Stimulated activated naive B cell treated with anti-CD40 and anti-IgM and Interleukin-4, amounts not matched to agents 10 μg/mL and 1 μg/mL and 100 μg/mL, for 72 hours (primary cell): ENCODE data around the gene CIT.

ENCODE experiments used
- ATAC-seq, 2 donors: fragments of 150-1000 bp; cut with Tn5 transposase; replicated peaks; 2 replicates each; pipeline ENCODE4 v1.10.0; 2021; ENCODE audit warnings: moderate library complexity in 1 of 2
- DNase-seq: peaks from one replicate; pipeline ENCODE4 v3.0.0; 2021
- H3K27ac Mint-ChIP-seq: one replicate; pipeline ENCODE4 v1.8.0; 2022; ENCODE audit warnings: mild to moderate bottlenecking, mixed read lengths
- H3K27me3 Mint-ChIP-seq, 2 donors: one replicate each; pipeline ENCODE4 v1.8.0; 2022; ENCODE audit warnings: mixed read lengths in 2 of 2
- H3K36me3 Mint-ChIP-seq, 2 donors: one replicate each; pipeline ENCODE4 v1.8.0; 2022; ENCODE audit warnings: mixed read lengths in 2 of 2, mild to moderate bottlenecking in 1 of 2
- H3K4me1 Mint-ChIP-seq, 2 donors: one replicate each; pipeline ENCODE4 v1.8.0; 2022; ENCODE audit warnings: mixed read lengths in 2 of 2, mild to moderate bottlenecking in 1 of 2
- H3K4me3 Mint-ChIP-seq, 2 donors: one replicate each; pipeline ENCODE4 v1.8.0; 2022; ENCODE audit warnings: mild to moderate bottlenecking in 2 of 2, mixed read lengths in 2 of 2, moderate library complexity in 1 of 2
- H3K9me3 Mint-ChIP-seq, 2 donors: one replicate each; pipeline ENCODE4 v1.8.0; 2022; ENCODE audit warnings: mixed read lengths in 2 of 2, mild to moderate bottlenecking in 1 of 2

Gene CIT

GRCh38 chr12:119704065-119704747 lies 172.9 kb downstream of the CIT start:
- no peak for ATAC-seq
- no peak overlapping the region for H3K4me3 Mint-ChIP-seq
- H3K27ac Mint-ChIP-seq = no peak overlapping the region
- no peak for DNase-seq
- H3K4me1 Mint-ChIP-seq = no peaks in the 10 kb centered on the region
- no peaks in the 10 kb centered on the region for H3K27me3 Mint-ChIP-seq
- H3K36me3 Mint-ChIP-seq = peaks cover 0 to 4% of the 10 kb centered on the region in 2 donors
- H3K9me3 Mint-ChIP-seq = peaks cover 0 to 2% of the 10 kb centered on the region in 2 donors

GRCh38 chr12:119700078-119700477 lies 177.0 kb downstream of the CIT start:
- no peaks in the 10 kb centered on the region for H3K36me3 Mint-ChIP-seq

GRCh38 chr12:119699199-119699760 lies 177.8 kb downstream of the CIT start:
- H3K9me3 Mint-ChIP-seq = no peaks in the 10 kb centered on the region
- no peak overlapping the region for H3K27ac Mint-ChIP-seq
- DNase-seq = no peak
- ATAC-seq = no peak
- no peak overlapping the region for H3K4me3 Mint-ChIP-seq
- no peaks in the 10 kb centered on the region for H3K27me3 Mint-ChIP-seq
- no peaks in the 10 kb centered on the region for H3K36me3 Mint-ChIP-seq
- H3K4me1 Mint-ChIP-seq = no peaks in the 10 kb centered on the region

More at GRCh38 chr12:119700078-119700477, 177.0 kb downstream of the CIT start:
- no peak for ATAC-seq
- no peak overlapping the region for H3K27ac Mint-ChIP-seq
- H3K9me3 Mint-ChIP-seq = no peaks in the 10 kb centered on the region
- H3K4me3 Mint-ChIP-seq = no peak overlapping the region
- no peaks in the 10 kb centered on the region for H3K27me3 Mint-ChIP-seq
- no peak for DNase-seq
- H3K4me1 Mint-ChIP-seq = no peaks in the 10 kb centered on the region

GRCh38 chr12:119696943-119697342 lies 180.2 kb downstream of the CIT start:
- H3K36me3 Mint-ChIP-seq = peaks cover 0 to 2% of the 10 kb centered on the region in 2 donors
- DNase-seq (no peak), ATAC-seq (no peak)
- no peaks in the 10 kb centered on the region for H3K4me1 Mint-ChIP-seq
- H3K27ac Mint-ChIP-seq = no peak overlapping the region
- H3K4me3 Mint-ChIP-seq = no peak overlapping the region
- H3K27me3 Mint-ChIP-seq = no peaks in the 10 kb centered on the region
- H3K9me3 Mint-ChIP-seq = no peaks in the 10 kb centered on the region

GRCh38 chr12:119695034-119695433 lies 182.1 kb downstream of the CIT start:
- H3K27ac Mint-ChIP-seq = no peak overlapping the region
- no peak for DNase-seq
- ATAC-seq = no peak
- no peaks in the 10 kb centered on the region for H3K9me3 Mint-ChIP-seq
- H3K36me3 Mint-ChIP-seq = peaks cover 0 to 5% of the 10 kb centered on the region in 2 donors
- H3K27me3 Mint-ChIP-seq = no peaks in the 10 kb centered on the region
- H3K4me3 Mint-ChIP-seq = no peak overlapping the region
- no peaks in the 10 kb centered on the region for H3K4me1 Mint-ChIP-seq

- DNase-seq (no peak), ATAC-seq (no peak)
- Mint-ChIP-seq H3K4me1 (no peaks in the 10 kb centered on the region), H3K27ac (no peak overlapping the region), H3K36me3 (peaks cover 0 to 5% of the 10 kb centered on the region in 2 donors), H3K27me3 (no peaks in the 10 kb centered on the region), H3K9me3 (no peaks in the 10 kb centered on the region), H3K4me3 (no peak overlapping the region)
Observed at GRCh38 chr12:119694111-119694510, 183.0 kb downstream of the CIT start.

GRCh38 chr12:119693511-119693910 lies 183.6 kb downstream of the CIT start:
- Mint-ChIP-seq H3K27ac (no peak overlapping the region), H3K27me3 (no peaks in the 10 kb centered on the region), H3K36me3 (peaks cover 0 to 5% of the 10 kb centered on the region in 2 donors), H3K4me3 (no peak overlapping the region), H3K9me3 (no peaks in the 10 kb centered on the region), H3K4me1 (no peaks in the 10 kb centered on the region)
- no peak for DNase-seq
- ATAC-seq = no peak

- Mint-ChIP-seq H3K9me3 (no peaks in the 10 kb centered on the region), H3K4me1 (no peaks in the 10 kb centered on the region), H3K36me3 (peaks cover 0 to 5% of the 10 kb centered on the region in 2 donors), H3K4me3 (no peak overlapping the region), H3K27ac (no peak overlapping the region), H3K27me3 (no peaks in the 10 kb centered on the region)
- DNase-seq (no peak), ATAC-seq (no peak)
Observed at GRCh38 chr12:119692997-119693396, 184.1 kb downstream of the CIT start.

GRCh38 chr12:119692410-119692809 lies 184.7 kb downstream of the CIT start:
- Mint-ChIP-seq H3K27me3 (no peaks in the 10 kb centered on the region), H3K27ac (no peak overlapping the region), H3K36me3 (peaks cover 0 to 5% of the 10 kb centered on the region in 2 donors), H3K4me1 (no peaks in the 10 kb centered on the region), H3K4me3 (no peak overlapping the region), H3K9me3 (no peaks in the 10 kb centered on the region)
- DNase-seq (no peak), ATAC-seq (no peak)

GRCh38 chr12:119691202-119691810 lies 185.8 kb downstream of the CIT start:
- H3K9me3 Mint-ChIP-seq = no peaks in the 10 kb centered on the region
- ATAC-seq (no peak), DNase-seq (no peak)
- H3K27ac Mint-ChIP-seq = no peak overlapping the region
- peaks cover 1 to 5% of the 10 kb centered on the region in 2 donors for H3K4me1 Mint-ChIP-seq
- peaks cover 8 to 9% of the 10 kb centered on the region in 2 donors for H3K36me3 Mint-ChIP-seq
- no peaks in the 10 kb centered on the region for H3K27me3 Mint-ChIP-seq
- no peak overlapping the region for H3K4me3 Mint-ChIP-seq

GRCh38 chr12:119689935-119690500 lies 187.1 kb downstream of the CIT start:
- Mint-ChIP-seq H3K9me3 (no peaks in the 10 kb centered on the region), H3K27ac (no peak overlapping the region), H3K4me1 (peaks cover 6 to 12% of the 10 kb centered on the region in 2 donors), H3K4me3 (no peak overlapping the region), H3K27me3 (no peaks in the 10 kb centered on the region), H3K36me3 (peaks cover 8 to 10% of the 10 kb centered on the region in 2 donors)
- ATAC-seq = no peak
- no peak for DNase-seq

GRCh38 chr12:119687879-119688278 lies 189.2 kb downstream of the CIT start:
- H3K4me1 Mint-ChIP-seq = peaks cover 10 to 19% of the 10 kb centered on the region in 2 donors
- ATAC-seq (no peak), DNase-seq (no peak)
- no peaks in the 10 kb centered on the region for H3K27me3 Mint-ChIP-seq
- no peak overlapping the region for H3K27ac Mint-ChIP-seq
- no peak overlapping the region for H3K4me3 Mint-ChIP-seq
- H3K36me3 Mint-ChIP-seq = peaks cover 12 to 24% of the 10 kb centered on the region in 2 donors
- H3K9me3 Mint-ChIP-seq = no peaks in the 10 kb centered on the region

- Mint-ChIP-seq H3K27me3 (no peaks in the 10 kb centered on the region), H3K9me3 (no peaks in the 10 kb centered on the region), H3K36me3 (peaks cover 14 to 28% of the 10 kb centered on the region in 2 donors), H3K4me3 (no peak overlapping the region), H3K4me1 (peaks cover 13 to 24% of the 10 kb centered on the region in 2 donors), H3K27ac (no peak overlapping the region)
- ATAC-seq = no peak
- no peak for DNase-seq
Observed at GRCh38 chr12:119687406-119687805, 189.7 kb downstream of the CIT start.

GRCh38 chr12:119686776-119687175 lies 190.3 kb downstream of the CIT start:
- Mint-ChIP-seq H3K27ac (no peak overlapping the region), H3K9me3 (no peaks in the 10 kb centered on the region), H3K4me1 (peaks cover 17 to 30% of the 10 kb centered on the region in 2 donors), H3K4me3 (no peak overlapping the region), H3K27me3 (no peaks in the 10 kb centered on the region), H3K36me3 (peaks cover 18 to 32% of the 10 kb centered on the region in 2 donors)
- ATAC-seq (no peak), DNase-seq (no peak)

GRCh38 chr12:119686355-119686754 lies 190.8 kb downstream of the CIT start:
- no peak overlapping the region for H3K27ac Mint-ChIP-seq
- H3K4me1 Mint-ChIP-seq = peaks cover 18 to 34% of the 10 kb centered on the region in 2 donors
- H3K9me3 Mint-ChIP-seq = no peaks in the 10 kb centered on the region
- no peak overlapping the region for H3K4me3 Mint-ChIP-seq
- no peak for ATAC-seq
- H3K27me3 Mint-ChIP-seq = no peaks in the 10 kb centered on the region
- no peak for DNase-seq
- peaks cover 22 to 36% of the 10 kb centered on the region in 2 donors for H3K36me3 Mint-ChIP-seq
